Activated CD4-positive, alpha-beta T cell treated with anti-CD3 and anti-CD28 coated beads, Interleukin-2, amount 50 U/mL, for 1 hour (primary cell): ENCODE measurements around the gene GPD2.

ENCODE experiments used
- DNase-seq: peaks from one replicate; pipeline ENCODE4 v3.0.0-alpha.2; 2020

GPD2 gene

DNA sequence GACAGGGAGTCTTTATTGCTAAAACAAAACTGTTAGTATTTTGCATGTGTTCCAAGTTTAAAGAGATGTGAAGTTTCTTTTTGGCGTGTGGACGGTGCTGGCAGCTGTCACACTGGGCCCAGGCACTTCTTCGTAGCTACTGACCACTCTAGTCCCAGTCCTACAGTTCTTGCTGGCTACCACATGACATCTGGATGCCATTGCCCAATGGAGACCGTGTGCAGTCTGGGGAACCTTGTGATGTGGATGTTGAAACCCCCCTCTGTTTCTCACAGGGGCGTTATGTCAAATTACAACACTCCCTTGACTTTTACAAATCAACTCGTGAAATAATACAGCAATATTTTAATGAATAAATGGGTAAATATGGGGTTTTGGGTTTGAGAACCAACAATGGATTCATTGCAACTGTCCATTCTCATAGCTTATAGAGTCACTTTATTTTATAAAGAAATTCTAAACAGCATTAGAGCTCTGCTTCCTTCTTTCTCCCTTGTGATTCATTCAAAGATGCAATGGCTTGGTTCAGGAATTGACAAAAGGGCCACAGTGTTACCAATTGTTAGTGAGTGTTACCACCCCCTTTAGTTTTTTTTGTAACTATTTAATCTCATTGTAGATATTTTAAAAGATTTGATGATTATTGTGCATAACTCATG is 1.2 kb downstream of the GPD2 start:
- no peak for DNase-seq

DNA sequence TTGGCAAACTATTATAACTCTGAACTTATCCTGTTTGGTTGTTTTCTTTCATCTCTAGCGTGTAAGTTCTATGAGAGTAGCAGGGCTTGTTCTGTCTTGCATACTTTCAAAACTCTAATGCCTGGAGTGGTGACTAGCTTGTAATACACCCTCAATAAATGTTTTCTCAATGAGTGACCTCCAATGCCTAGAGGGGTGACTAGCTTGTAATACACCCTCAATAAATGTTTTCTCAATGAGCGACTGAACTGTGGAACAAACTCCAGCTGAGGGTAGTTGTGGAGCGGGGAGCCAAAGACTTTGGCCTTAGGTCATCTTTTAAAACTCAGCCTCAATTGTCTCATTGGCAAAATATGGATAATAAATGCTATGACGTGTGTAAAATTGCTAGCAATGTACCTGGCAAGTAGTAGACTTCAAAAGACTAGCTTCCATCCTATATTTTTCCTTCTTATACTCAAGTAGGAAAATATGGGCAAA is 1.8 kb downstream of the GPD2 start:
- no peak for DNase-seq

DNA sequence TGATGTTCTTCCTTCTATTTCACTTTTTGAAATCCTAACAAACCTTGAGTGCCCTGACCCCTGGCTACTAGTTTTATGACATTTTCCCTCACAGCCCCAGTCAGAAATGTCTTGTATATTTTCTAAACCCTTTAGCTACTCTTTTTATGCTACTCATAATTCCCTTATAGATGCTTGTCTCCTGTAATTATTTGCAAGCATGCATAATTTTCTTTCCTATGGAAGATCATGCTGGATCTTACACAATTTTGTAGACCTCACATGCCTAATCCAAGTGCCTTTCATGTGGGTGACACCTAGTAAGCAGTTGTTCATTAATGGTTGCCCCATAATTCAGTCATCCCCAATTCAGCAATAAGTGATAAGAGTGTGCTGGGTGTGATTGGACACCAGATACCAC is 6.9 kb downstream of the GPD2 start:
- no peak for DNase-seq

DNA sequence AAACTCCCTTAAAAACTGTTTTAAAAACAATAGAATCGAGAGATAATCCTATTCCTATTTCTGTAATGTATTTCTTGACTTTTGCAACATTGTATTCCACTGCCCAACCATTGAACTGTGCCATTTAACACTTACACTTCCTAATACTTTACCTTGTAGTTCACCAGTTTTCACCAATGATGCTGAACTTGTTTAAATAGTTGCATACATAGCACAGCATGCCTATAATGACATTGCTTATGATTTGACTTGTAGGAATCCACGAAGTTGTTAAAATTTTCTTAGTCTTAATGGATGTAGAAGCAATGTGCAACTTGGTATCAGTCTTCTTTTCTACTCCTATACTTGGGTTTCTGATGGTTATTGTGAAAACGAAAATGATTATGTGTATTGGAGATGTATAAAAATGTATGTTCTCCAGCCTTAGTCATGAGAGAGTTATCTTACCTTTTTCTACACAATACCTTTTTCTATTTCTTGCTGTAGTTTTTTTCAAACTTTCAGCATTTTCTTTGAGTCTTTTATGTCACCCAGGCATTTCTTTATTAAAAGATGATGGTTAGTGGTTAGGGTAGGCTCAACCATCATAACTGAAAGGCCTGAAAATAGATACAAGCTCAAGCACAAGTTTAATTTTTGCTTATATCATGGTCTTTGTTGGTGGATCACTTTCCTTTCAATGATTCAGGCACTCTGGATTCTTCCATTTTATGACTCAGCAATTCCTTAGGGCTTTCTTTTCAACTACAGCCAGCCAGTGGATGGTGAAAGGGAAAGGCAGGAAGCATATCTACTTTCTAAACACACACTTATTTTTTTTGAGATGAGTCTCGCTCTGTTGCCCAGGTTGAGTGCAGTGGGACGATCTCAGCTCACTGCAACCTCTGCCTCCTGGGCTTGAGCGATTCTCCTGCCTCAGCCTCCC is 9.4 kb downstream of the GPD2 start:
- DNase-seq: no peak

DNA sequence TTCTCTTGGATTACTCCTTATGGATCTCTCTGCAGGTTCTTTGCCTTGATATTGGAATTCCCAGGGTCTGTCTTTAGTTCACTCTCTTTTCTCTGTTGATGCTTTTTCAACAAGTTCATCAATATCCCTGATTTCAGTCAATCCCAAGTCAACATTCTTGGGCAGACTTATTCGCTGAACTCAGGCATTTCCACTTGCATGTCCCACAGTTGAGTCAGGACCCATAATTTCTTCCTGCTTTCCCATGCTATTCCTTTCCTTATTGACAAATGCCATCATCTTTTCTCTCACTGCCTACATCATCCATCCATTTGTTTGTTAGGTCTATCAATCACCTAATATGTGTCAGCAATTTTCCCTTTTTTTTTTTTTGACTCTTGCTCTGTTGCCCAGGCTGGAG is 11.6 kb downstream of the GPD2 start:
- no peak for DNase-seq

DNA sequence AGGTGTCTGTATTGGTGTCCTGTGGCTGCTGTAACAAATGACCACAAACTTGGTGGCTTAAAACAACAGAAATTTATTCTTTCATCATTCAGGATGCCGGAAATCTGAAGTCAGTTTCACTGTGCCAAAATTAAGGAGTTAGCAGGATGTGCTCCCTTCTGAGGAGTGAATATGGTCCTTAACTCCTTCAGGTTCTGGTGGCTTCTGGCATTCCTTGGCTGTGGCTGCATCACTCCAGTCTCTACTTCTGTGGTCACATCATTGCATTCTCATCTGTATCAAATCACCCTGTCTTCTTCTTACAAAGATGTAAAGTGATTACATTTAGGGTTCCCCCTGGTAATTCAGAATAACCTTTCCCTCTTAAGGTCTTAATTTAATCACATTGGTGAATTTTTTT is 12.6 kb downstream of the GPD2 start:
- no peak for DNase-seq

DNA sequence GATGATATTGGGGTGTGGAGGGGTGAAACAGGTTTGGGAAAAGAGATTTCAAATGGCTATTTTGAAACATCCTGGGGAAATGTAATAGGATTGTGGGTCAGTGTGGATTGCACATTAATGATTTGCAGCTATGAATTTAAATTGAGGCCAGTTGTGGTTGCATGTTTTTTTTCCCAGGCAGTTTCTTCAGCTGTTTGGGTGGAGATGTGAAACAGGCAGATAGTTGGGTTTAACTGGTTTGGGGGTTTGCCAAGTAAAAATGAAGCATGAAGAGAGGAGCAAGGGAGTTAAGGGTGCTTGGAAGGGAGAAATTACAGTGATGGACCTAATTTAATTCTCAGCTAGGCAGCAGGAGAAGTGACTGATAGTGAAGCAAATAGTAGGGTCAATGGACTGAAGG is 16.8 kb downstream of the GPD2 start:
- DNase-seq: no peak

DNA sequence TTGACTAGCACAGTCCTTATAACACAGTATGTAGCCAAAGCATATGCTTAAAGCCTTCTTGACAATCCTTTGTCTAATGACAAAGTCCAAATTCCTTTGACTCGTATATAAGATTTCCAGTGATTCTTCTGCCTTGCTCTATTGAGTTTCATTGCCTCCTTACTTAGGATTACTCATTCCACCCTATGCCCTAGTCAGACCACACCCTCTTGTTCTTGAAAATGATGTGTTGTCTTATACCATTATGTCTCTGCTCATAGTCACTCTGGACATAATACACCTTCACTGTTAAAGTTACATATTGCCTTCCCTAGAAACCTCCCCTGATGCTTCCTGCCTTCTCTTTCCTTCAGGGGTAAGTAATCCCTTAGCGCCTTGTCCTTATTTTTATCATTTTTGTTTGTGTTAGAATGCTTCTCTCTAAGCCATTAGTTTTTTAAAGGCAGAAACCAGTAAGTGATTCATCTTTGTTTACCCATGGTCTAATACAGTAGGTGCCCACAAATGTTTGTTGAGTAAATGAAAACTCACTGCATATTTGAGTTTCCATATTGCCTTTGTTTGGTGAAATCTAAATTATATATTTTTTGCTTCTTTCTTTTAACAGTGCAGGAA is 19.3 kb downstream of the GPD2 start:
- DNase-seq: no peak

DNA sequence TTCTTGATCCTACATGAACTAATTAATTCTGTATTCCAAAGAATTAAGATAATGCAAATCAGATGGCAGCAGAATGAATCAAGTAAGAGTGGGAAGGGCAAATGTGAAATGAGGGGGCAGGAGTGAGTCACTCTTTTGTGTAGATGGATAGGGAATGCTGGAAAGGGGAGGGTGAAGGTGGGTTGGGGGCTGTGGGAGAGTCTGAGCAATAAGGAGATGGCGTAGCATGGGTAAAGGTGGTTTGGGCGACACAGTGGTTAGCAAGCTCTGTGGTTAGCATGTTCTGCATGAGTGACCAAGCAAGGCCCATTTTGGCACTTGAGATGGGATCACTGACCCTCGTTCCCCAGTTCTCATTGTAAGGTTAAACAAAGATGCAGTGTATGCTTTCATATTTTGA is 20.4 kb downstream of the GPD2 start:
- no peak for DNase-seq

DNA sequence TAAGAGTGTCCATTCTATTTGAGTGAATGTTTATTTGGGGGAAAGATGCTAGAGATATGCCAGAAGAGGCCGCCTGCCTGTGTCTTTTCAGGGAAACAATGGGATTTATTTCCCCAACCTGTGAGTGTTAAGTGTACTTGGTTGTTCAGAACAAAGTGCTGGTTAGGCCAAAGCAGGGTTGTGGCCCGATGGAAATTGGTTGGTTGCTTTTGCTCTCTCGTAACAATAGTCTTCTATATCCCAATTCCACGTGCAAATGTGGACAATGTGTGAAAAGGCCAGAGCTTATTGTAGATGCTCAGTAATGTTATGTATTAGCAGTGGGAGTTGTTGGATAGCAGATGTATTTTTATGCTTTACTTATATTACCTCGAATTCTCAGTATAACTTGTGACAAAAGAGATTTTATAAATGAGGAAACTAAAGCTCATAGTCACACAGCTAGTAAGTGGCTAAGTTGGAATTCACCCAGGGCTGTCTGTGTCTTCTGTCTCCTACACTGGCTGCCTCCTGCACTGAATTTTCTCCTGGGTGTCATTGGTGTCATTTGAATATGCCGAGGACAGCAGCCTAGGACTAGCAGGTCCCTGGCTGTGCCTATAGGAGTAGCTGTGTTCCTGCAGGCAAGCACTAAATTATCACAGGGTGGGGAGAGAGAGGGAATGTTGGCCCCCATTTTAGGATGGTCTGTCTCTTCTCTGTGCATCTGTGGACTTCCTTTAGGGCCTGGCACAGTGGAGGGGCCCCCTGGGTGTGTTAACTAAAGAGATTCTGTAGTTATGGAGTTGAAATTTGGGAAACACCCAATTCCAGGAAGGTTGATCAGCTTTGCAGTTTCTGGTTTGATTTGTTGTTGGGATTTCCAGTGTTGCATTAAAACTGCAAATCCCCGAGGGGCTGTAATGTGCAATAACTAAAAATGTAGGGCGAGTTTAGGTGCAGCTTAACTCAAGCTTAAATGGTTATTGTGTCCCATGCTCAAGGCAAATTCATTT is 21.6 kb downstream of the GPD2 start:
- DNase-seq: no peak

DNA sequence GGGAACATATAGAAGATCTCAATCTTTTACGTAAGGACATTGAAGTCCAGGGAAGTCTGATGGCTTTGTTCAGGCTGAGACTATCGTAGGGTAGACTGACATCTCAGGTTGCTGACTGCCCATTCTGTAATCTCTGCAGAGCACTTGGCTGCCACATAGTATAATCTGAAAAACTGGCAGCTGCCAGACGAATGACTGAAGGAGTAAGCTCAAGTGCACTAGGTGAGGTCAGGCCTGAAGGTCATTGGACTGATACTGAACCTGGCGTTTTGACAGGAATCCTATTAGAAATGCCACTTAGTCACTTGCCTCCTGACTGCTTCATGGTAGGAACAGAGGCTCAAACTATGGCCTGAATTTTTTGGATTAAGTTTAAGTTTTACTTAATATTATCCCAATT is 23.5 kb downstream of the GPD2 start:
- DNase-seq: no peak

DNA sequence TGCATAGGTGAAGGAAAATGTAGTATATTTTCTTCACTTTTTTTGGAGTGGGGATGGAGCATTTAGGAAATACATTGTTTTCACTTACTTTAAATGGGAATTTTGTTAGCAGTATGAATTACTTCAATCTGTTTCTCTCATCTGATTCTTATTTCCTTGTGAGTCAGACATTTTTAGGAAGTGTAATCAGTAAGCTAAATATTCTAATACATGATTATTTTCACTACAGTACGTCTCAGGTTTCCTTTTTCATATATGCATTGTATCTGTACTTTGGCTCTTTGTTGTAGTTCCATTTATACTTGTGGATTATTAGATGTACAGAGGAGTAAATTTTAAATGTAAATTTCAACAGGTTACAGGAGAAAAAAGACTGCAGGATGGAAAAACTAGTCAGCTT is 27.9 kb downstream of the GPD2 start:
- no peak for DNase-seq

DNA sequence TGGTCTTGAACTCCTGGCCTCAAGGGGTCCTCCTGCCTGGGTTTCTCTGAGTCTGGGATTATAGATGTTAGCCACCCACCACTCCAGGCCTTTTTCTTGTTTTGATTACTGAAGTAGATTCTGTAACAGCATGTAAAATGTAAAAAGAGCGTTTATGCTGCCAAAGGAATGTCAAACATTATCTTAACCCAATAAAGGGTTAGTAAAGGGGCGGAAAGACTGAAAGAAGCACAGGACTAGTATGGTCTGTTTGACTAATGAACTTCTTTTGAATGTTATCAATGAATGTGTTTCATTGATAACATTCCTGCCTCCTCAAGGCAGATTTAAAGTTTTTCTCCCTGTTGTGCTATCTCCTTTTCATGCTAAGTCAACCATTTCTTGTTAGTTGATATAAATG is 29.4 kb downstream of the GPD2 start:
- DNase-seq: no peak

DNA sequence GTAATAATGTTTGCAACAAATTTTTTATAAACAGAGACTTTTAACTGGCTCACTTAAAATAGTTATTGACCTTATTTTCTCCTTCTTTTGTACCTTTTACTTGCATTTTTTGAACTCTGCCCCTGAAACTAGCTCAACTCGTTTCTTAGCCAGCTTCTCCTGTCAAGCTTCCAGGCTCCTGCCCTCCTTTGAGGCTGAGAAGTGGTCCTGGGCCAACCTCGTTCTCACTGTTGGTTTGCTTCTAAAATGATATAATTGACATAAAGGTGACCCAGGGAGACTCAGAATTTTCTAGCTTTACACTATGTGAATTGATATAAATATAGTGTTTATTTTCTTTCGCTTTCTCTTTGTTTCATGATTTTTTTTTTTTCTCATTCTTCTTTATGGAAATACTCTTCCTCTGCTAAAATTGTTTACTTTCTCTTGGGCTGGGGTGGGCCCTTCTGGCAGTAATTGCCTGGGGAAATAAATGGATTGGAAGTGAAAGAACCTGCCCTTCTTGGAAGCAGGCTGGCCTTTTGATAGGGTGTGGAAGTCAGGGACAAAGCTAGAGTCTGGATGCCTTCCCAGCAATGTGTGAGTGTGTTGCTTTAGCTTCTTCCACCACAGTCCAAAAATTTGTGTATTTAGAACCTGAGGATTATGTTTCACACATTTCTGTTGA is 30.7 kb downstream of the GPD2 start:
- no peak for DNase-seq

DNA sequence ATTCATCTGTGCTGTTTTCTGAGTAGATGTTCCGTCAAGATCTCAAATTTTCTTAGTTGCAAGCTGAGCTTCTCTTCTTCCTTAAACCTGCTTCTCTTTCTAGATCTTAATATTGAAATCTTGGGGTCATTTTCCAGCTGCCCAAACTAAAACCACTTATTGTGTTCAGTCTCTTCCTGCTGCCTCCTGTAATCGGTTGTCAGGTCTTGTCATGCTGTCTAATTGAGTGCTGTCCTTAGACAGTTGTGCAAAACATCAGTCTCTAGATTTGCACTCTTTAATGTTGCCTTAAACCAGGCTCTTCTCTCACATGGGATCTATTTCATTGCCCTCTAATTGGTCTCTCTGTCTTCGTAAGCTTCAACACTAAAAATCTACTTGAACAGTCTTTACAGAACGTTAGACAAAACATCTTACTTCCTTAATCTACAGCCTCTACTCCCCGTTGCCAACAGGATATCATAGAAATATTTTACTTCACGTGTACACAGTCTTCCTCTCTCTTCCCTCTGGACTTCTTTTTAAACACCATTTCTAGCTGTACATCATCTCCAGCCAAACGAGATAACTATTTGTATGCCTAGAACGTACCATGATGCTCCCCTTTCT is 34.9 kb downstream of the GPD2 start:
- no peak for DNase-seq

DNA sequence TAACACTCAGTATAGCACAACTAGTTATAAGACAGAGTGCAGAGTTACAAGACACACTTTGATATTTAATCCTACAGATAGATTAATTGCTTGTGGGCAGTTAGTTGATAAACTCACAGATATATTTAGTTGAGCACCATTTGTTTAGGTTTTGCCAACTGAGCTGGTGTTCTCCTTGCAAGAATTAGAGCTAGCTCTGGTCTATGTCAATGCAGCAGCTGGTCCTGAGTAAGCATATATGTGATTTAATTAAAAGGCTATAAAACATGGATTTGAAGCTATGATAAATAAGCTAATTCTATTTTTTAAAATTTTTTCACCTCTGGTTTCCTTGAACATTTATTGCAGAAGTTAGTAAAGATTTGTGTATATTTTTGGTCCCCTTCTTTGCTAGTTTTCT is 35.6 kb downstream of the GPD2 start:
- no peak for DNase-seq

DNA sequence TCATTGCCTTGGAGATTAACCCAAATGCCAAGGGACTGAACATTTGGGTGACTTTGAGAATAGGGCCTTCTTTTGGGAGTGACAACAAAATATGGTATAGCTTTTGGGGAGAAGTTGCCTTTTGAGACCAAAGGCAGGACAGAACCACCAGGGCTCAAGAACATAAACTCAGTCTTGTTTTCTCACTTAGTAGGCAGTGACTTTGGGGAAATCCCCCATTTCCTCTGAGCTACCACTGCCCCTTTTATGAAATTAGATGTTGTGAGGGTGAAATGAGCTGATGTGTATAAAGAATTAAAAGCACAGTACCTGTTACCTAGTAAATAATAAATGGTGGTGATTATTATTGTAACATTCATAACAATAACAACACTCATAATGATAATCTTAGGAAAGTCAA is 36.5 kb downstream of the GPD2 start:
- DNase-seq: no peak

DNA sequence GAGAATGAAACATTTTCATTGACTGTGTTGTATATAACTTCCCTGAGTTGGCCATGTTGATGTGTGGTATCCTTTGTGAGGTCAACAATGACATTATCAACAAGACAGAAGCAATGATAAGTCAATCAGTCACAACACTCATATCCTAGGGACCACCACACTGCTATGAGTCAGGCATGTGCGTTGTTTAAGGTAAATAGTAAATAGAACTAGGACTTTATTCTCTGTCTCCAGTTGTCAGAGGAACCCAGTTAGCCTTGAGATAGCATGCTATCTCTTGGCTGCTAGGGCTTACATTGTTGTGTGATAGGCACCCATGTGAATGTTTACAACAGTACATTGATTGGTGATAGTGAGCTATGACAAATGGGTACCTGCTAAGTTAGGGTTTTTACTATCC is 37.3 kb downstream of the GPD2 start:
- no peak for DNase-seq

DNA sequence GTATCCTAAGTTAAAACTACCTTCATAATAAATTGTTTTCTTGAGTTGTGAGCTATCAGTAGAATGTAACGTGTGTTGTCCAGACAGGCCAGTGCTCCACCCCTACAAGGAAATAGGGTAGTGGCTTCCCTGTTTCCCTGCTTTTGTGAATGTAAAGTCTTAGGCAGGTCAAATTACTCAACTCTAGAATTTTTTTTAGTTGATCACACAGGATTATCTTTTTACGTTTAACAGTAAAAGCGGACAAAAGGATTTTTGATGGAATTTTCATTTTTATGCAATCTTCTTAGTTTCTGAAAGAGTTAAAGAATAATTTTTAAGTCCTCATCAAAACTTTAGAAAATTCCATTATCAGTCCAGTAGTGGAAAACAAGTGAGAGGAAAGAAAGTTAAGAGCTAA is 38.2 kb downstream of the GPD2 start:
- no peak for DNase-seq

DNA sequence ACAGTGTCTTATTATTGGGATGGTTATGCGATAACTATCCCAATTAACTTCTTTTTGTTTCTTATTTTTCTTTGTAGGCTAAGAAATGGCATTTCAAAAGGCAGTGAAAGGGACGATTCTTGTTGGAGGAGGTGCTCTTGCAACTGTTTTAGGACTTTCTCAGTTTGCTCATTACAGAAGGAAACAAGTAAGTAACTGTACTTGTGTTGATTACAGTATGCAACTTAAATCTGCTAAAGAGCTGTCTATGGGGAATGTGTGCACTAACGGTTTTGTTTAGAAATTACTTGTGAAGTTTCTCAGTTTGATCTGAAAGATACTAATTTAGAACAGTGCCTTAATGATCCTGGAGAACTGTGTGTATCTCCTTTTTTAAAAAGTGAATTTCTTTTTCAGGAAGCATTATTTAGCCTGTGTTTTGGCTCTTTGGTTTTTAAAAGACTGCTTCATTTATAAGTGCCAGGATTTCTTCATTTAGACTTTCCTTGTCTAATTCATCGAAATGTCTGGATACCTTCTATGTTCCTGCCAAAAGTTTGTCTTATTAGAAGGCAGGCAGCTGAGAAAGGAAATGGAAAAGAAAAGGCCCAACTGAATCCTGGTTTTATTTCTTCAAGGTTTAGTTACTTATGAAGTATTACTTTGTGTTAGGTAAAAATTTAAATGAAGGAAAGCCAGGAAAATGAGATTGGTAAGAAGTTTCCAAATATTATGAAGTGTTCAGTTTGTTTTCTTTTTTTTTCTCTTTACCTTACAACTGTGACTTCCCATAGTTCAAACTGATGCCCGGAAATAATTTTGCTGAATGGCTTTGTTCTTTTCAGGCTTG is 40.1 kb downstream of the GPD2 start:
- no peak for DNase-seq

DNA sequence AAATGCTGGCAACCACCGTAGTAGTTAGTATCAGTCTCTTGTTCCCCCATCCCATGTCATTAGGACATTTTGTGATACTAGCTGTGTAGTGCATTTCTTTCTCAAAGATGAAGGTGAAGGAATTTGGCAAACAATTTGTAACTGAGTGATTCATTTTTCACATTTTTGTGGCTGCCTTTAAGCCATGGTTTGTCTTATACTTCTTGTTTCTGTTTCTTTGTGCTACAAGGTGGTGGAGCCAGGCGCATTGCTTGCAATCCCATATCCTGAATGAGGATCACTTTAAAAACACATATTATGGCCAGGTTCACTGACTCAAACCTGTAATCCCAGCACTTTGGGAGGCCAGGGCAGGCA is 40.6 kb downstream of the GPD2 start:
- DNase-seq: no peak
